ENCODE measurements around the gene NDUFB7.

Gene NDUFB7

DNA sequence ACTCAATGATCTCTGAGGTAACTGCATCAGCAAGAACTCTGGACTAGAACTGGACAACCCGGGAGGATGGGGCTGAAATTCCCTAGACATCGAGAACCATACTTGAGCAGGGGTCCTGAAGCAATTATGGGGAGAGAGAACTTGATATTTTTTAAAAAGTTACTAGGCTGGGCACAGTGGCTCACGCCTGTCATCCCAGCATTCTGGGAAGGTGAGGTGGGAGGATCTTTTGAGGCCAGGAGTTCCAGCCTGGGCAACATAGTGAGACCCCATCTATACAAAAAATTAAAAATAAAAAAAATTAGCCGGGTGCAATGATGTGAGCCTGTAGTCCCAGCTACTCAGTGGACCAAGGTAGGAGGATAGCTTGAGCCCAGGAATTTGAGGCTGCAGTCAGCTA, 51.3 kb downstream of the NDUFB7 start:
- DNase-seq (ENCODE audit: low read depth in 2 of 2), result no peak

DNA sequence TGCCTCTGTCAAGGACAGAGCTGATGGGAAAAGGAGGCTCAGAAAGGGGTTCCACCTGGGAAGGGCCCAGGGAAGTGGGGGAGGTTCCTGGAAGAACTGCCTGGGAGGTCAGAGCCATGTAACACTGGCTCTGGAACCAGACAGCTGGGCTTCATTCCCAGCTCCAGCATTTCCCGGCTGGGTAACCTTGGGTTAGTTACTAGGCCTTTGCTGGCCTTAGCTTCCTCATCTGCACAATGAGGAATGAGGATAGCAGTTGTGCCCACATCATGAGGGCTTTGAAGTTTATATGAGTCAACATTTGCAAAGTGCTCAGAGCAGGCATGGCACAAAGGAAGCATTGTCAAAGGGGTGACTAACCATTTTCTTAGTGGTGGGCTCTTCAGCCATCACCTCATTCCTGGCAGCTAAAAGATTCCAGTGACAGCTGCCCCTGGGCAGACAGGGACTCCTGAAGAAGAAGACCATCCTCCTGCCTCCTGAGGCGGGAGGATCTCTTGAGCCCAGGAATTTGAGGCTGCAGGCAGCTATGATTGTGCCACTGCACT, 51.9 kb downstream of the NDUFB7 start:
- no peak for DNase-seq (ENCODE audit: low read depth in 2 of 2)

DNA sequence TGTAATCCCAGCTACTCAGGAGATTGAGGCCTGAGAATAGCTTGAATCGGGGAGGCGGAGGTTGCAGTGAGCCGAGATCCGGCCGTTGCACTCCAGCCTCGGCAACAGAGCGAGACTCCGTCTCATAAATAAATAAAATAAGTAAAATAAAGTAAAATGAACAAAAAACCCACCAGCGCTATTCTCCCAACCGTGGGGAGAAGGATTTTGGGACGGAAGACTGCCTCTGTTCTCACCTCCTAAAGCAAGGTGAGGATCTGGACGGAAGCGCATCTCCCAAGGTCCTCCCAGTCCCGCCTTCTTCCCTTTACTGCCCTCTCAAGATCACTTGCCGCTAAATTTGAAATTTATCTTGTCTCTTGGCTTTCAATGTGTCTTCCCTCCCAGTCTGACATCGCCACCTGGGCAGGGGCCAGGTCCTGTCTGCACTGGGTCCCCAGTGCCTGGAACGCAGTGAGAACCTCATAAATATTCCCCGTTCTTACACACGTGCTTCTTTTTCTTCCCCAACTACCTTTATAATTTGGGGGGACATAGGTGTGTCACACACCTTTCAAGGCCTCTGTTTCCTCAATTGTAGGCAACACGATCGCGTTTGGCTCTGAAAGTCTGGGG, 52.5 kb downstream of the NDUFB7 start:
- no peak for DNase-seq (ENCODE audit: low read depth in 2 of 2)

DNA sequence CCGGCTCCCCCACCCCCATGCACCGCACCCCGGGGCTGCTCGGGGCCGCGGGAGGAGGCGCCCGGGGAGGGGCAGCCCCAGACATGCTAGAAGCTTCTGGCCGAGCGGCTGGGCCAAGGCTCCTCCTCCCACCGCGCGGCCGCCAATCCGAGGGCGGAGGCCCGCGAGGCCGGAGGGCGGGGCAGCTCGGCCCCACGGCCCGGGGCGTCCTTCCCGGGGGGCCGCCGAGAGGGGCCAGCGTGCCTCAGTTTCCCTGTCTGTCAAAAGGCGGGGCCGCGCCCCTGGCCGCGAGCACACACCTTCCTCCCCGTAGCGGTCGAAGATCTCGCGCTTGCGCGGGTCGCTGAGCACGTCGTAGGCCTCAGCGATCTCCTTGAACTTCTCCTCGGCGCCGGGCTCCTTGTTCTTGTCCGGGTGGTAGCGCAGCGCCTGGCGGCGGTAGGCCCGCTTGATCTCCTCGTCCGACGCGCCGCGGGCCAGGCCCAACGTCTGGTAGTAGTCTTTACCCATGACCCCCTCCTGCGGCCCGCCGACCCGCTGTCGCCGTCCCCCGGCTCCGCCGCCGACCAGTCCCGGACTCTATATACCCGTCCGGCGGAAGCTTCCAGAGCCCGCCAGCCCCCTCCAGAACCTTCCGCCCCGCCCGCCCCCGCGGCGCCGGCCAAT, 53.9 kb downstream of the NDUFB7 start, which contains the start of gene DNAJB1:
TSS of gene DNAJB1 (minus strand) at position 558 of the 666 bp plus-strand sequence. CDS start at position 510, 48 bp downstream.
- DNase-seq (ENCODE audit: low read depth in 2 of 2), result peak in 1 of 2 experiments; percentile 34

DNA sequence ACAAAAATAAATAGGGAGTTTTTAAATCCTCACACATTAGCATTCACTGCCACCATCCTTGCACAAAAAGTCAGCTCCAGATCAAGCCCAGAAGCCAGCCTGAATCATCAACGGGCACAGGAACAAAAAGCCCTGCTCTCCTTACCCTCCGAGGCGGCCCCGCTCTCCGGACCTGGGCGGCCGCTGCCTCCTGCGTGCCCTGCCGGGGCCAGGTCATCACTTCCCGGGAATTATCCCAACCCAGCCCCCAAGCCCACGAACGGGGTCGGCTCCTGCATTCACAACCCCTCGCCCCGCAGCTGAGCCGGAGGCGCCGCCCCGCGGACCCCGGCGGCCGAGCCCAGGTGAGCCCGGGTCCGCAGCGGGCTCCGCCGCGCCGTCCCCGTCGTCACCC, 54.4 kb downstream of the NDUFB7 start:
- DNase-seq (ENCODE audit: low read depth in 2 of 2), result no peak

DNA sequence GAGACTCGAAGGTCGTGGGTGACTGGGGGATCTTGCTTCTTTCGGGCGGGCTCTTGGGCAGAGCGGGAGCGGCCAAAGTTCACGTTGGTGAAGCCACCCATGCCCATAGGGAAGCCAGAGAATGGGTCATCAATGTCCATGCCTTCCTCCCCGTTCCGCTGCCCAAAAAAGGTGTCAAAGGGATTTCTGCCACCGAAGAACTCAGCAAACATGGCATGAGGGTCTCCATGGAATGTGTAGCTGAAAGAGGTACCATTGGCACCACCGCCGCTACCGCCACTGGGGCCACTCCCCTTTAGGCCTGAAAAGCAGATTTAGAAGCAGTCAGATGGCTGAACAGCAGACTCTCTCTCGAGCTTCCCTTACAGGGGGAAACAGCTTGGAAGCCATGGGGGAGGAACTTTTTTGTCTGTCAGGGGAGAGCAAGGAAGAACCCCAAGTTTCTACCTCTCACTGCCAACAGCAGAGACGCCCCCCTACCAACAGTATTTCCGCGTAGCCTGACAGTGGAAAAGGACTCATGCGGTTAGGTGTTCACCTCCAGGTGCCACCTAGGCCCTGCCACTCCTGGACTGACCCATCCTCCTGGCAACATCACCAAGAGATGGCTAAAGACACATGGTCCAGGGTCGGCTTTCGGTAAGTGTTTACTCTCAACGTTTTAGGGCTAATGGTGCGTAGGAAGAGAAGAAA, 55.0 kb downstream of the NDUFB7 start:
- no peak for DNase-seq (ENCODE audit: low read depth in 2 of 2)

Data from fibroblast of skin of left biceps (primary cell).